Suppressor macrophage treated with lipopolysaccharide for 1 hour (primary cell): ENCODE data around the gene DDAH1.

ENCODE experiments used
- DNase-seq, 3 donors: peaks; one replicate each; pipeline ENCODE4 v3.0.0-alpha.2; 2020 to 2022

DDAH1 gene

DNA sequence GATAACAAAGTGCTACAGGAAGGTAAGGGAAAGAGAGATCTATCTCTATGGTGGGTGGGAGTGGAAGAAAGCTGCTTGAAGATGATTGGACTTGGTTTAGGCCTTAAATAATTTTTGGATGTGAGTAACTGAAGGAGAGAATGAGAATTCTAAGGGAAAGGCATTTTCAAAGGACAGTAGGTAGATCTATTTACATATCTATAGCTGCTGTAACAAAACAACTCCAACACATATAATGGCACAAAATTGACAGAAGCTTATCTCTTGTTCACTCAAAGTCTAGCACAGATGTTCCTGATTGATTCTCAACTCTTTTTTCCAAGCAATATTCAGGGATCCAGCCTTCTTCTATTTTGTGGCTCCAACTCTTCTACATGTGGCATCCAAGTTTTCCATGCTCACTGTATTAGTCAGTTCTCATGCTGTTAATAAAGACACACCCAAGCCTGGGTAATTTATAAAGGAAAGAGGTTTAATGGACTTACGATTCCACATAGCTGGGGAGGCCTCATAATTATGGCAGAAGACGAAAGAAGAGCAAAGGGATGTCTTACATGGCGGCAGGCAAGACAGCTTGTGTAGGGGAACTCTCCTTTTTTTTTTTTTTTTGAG is 3.1 kb upstream of the DDAH1 start:
- DNase-seq = no peak

DNA sequence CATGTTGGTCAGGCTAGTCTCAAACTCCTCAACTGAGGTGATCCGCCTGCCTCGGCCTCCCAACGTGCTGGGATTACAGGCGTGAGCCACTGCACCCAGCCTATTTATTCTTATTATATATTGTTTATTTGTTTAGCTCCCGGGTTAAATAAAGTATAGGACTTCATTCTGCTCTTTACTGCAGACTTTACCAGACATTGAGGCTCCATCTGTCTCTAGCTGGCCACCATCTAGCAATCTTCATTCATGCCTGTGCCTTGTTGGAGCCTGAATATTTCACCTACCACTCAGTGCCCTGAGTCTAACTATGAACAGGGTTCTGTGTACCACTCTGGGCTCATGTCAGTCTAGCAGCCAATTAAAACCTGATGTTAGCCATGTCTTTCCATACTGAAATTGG is 2.1 kb upstream of the DDAH1 start:
- DNase-seq = no peak

DNA sequence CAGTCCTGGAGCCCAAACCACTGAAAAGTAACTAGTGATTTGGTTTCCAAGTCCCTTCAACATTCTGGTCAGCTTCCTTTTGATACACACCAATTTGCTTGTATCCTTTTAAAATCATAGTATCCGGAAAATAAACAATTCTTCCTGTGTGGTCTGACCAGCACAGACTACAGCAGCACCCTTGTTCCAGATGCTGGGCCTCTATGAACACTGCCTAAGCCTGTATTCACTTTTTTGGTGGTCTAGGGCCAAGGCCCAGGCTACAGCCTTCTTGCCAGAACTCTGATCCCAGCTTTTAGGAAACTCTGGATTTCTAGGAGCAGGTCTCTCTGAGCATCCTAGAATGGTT is 801 bp upstream of the DDAH1 start:
- no peak for DNase-seq

DNA sequence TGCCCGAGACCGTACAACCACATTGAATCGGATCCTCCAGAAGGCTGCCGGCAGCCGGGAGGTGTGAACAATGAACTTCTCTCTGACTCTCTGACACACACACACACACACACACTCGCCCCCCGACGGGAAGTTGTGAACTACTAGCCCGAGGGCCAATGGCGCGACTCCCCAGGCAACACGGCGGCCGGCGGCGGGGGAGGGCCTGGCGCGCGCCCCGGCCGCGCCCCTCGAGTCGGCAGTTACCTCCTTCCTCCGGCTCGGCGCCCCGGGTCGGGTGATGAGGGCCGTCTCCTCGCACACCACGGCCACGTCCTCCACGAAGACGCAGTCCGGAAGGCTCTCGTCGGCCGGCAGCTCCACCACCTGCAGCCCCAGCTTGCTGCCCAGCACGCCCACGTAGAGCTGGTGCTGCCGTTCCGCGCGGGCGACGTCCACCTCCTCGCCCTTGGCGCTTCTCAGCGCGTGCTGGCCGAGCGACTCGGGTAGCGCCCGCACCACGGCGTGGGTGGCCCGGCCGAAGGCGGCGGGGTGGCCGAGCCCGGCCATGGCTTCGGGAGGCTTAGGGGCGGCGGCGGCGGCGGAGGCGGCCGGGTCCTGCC is 361 bp downstream of the DDAH1 start:
- DNase-seq = peak; percentile 43 to 65 (median 49)

DNA sequence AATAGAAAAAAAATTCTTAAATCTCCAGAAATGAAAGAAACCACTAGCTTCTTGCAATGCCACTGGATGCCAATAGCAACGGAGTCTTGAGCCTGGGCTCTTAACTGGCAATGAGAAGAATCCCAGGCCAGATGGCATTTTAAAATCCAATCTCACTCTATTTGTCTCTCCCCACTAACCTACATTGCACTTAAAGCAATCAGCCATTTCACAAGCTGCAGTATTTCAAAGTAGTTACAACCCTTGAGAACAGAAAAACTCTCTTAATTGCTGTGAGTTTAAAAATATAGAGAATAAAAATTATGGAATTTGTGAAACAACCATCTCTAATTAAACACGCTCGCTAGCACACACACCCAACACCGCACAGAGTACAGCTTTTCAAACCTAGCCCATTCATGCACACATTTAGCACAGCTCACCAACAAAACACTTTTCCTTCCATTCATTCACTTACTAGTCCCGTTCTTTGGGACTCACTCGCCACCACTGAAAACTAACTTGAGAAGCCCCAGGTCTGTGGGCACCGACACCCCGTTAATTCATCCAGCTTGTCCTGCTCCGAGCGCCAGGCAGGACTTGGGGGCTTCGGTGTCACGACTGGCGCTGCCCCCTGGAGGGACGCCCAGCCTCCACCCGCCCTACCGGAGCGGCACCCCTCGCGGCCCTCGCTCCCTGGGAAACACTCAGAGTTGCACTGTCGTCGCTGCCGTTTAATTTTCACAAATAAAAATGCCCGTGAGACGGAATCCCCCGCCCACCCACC is 1.0 kb downstream of the DDAH1 start:
- no peak for DNase-seq

DNA sequence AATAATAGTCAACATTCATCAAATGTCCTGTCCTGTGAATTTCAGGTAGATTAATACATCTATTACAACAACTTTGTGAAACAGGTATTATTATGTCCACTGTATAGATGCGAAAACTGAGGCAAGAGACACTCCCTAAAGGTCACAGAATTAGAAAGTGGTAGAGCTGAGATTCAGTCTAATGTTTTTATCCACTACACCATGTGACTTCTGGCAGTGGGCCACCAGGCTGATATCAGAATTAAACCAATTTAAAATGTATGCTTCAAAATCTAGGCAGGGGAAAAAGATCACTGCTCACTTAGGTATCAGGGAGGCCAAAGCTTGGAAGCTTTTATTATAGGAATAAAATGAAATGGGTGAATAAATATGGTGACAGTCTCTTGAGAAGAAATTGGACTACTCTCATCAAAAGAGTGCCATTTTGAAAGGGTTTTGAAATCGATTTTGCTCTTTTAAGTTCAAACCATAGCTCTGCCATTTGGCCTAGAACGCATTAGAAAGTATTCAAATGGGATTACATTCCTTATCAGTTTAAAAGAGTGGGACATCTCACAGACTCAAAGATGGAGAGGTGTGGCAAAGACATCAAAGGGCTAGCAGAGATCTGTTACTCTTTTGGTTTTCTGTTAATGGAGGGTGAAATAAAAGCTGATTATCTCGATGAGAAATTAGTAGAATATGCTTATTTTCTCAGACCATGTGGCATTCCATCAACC is 1.9 kb downstream of the DDAH1 start:
- DNase-seq = no peak

DNA sequence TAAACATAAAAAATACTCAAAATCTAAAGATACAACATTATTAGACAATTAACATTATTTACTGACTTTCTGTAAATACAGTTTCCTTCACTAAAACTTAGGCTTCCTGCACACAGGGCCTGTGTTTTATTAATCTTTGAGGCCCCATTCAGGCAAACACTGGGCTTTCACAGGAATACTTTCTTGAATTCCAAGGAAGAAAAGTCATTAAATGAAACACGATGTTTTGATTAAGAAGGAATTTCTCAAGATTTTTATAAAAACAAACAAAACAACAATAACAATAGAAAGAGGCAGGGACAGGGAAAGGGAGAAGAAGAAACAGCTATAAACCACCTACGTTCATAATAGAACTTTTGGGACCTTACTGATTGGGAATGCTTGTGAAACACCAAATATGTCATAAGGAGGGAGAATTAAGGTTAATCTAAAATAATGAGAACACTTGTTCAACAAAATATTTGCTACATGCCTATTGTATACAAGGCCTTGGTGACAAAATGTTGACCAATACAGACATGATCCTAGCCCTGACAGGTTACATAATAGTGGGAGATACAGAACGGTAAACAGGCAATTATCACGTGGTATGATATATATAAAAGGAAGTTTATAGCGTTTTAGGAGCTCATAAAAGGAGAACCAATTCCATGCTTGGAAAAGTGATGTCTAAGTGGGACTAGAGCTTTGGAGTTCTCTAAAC is 3.6 kb downstream of the DDAH1 start:
- DNase-seq = no peak

DNA sequence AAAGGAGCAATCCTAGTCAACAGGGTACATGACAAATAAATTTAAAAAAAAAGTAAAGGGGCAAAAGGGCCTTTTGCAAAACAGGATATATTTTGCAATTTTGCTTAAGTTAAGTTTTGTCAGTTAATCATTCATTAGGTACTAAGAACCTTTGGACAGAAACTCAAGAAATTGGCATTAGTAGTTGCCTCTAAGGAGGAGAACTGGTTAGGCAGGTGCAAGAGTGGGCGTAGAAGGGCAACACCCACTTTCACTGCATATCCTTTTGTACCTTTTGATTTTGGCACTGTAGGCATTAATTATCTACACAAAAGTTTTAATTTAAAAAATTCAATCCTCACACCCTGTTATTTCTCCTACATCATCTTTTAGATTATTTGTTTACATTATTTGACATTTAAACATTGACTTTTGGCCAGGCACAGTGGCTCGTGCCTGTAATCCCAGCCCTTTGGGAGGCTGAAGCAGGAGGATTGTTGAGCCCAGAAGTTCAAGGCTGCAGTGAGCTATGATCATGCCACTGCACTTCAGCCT is 4.3 kb downstream of the DDAH1 start:
- no peak for DNase-seq

DNA sequence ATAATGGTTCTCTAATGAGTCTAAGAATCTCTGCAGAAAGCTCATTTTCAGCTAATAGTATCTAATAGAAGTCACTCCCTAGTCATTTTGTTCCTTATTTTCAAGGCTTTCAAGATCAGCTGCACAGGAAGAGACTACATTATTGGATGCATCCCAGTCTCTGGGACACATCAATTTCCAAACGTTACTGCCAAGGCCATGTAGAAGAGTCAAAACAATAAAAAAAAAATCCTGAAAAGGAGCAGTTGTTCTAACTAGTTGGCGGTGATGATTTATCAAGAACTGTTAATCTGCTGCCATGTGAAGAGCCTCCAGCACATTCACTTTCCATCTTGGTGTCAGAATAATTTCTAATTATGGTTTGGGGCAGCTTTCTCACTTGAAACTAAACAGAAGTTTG is 5.7 kb downstream of the DDAH1 start:
- no peak for DNase-seq

DNA sequence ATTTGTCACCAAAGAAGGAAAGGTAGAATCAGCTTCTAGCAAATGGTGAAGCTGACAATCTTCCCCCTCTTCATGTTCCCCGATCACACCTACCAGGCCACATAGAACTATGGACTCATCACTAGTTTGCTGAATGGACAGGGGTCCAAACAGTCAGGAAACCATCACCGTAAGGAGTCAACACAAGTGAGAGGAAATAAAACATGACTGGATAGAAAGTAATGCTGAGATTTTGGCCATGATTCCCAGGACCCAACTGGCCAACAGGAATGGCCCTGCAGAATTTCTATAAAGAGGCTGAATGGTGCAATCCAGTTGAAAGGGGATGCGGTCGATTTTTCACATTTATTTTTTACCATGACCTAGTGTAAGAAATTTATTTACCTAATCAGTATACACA is 10.7 kb downstream of the DDAH1 start:
- DNase-seq = no peak

DNA sequence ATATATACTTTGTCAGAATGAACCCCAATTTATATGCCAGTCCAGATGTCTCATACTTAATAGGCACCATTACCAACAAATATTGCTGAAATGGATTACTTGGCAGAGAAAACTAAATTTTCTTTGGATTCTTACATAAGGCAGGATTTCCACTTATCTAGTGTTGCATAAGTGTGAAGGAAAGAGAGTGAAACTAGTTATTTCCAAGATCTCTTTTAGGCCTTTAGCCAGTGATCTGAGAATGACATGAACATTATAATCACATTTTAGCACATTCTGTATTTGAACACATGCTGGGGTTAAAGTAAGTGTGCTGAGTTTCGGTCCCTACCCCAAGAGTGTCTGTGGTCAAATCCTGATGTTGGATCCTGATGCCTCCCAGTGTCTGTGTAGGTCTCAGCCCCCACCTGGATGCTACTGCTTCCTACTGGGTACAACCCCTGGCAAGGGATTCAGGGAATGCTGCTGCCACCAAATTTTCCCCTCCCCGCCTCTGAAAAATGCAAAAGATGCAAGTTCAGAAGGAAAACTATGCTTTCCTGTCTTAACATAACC is 11.2 kb downstream of the DDAH1 start:
- DNase-seq = no peak

DNA sequence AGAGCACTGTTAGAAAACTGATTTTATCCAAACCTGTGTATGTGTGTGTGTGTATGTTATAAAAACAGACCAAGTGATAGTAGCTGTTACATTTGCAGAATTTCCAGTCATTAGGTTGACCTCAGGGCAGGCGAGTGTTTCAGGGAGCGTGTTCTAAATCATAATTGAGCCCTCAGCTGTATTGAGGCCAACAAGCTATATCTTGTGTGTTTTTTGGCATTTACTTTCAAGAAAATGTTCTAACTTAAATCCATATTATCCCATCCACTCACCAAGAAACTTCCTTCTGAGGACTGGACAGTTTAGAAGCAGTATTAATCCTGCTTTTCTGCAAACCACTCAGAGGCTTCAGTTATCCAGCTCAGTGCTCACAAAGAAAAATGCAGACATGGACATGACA is 12.0 kb downstream of the DDAH1 start:
- no peak for DNase-seq

DNA sequence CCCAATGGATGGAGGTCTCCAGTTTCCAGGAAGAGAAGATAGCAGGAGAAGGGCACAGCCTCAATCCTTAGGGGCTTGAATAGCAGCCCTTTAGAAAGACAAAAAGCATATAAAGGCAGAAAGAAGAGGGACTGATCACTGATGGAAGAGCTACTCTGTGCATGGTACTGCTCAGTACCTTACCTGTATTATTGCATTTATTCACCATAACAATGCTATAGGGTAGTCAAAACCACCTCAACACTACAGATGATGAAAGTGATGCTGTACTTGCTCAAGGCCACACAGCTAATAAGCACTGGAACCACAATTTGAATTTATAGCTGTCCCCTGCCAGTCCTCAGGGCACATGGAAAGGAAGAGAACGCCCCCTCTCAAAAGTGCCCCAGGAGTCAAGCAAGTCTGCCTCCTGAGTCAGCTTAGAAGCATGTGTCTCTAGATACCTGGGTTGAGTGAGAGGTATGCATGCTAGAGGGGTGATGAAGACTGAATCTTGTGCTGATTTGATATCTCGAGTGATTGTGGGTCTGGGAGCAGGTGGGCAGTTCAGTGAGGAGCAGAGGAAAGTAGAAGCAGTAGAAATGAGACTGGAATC is 13.6 kb downstream of the DDAH1 start:
- DNase-seq = no peak

DNA sequence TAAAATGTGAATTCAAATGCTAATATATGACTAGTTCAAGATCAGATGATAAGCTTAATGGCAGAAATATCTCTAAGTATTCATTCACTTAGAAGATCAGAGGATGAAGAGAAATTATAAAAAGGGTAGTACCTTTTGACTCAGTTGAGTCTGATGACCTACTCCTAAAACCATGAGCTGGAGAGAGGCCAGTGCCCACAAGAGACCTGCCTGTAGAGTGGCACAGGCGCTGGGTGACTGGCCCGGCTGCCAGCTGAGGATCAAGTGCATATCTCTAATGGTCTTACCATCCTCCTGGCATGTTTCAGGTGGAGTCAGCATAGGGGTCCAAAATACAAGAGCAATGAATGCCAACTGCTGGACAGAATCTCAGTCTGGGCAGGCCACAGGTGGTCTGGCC is 14.1 kb downstream of the DDAH1 start:
- DNase-seq = no peak

DNA sequence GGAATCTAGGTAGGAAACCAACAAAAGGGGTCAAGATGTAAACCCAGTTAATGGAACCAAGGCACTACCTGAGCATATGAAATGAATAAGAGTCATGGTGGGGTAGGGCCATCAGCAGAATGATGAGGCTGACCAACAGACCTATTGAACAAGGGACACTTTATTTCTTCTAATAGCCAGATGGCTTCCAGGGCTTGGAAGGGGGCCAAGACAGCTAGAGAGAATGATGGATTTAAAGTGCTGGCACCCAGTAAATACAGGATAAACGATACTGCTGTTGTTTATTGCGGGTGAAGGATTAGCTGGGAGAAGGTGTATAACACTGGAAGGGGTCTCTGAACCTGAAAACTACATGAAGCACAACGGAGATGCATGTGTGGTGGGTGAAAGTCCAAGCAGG is 15.6 kb downstream of the DDAH1 start:
- no peak for DNase-seq

DNA sequence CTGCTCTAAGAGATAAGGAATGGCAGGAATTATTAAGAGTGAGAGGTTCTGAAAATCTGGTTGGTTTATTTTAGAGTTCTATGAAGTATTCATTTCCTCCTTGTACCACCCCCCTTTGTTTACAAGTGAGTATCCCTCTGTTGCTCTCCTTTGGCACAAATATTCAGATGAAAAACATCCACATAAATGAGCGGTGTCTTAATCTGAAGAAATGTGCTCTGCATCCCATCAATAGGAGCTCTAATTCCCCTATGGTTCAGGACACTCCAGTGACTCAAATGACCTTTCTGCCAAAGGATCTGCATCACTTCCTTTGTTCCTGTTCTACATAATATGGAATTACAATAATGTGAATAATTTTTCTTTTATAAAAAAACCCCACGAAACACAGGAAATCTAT is 16.6 kb downstream of the DDAH1 start:
- no peak for DNase-seq

DNA sequence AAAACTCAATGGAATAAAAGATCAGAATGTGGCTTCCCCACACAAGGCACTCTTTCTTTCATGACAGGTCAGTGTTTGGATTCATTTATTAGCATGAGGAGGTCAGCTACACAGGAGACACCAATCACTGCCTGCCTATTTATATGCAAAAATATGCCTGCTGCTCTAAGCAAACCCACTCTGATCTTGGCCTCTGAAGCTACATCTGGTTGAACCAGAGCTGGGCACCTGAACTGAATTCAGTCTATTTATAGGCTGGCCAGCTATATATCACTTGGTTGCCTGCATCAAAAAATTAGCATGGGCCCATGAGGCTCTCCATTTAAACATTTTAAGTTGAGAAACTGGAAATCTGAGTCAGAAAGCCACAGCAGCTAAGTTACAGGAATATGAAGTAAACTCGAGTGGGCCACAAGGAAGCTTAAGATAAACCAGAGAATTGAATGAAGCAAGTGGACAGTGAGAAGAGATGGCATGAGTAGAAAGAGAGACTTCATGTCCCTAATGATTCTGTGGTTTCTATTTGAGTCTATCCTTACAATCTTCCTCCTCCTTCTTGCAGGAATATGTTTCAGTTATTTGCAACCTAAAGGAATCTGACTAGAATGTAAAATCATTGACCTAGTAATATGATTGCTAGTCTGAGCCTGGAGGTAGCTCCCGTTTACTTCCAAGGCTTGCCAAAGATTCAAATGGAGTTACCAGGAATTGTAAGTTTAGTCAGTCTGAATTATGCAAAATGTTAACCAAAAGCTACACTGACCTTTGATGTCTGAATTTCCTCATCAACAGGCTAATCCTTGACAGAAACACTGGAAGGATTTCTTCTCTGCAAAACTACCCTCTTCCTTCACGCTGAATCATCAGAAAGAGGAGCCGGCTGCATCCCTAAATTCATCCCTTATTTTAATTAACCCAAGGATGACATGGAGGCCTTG is 17.7 kb downstream of the DDAH1 start:
- no peak for DNase-seq

DNA sequence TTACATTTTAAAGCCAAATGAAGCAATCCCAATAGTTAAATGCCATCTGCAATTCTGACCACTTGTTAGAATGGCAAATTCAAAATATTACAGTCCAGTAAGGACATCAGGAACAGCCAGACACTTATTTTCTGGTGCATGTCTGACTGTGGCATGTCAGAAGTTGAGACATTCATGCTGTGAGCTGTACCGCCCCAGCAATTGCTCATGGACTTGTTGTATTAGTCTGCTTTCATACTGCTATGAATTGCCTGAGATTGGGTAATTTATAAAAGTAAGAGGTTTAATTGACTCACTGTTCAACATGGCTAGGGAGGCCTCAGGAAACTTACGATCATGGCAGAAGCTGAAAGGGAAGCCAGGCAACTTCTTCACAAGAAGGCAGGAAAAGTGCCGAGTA is 19.1 kb downstream of the DDAH1 start:
- DNase-seq = no peak

DNA sequence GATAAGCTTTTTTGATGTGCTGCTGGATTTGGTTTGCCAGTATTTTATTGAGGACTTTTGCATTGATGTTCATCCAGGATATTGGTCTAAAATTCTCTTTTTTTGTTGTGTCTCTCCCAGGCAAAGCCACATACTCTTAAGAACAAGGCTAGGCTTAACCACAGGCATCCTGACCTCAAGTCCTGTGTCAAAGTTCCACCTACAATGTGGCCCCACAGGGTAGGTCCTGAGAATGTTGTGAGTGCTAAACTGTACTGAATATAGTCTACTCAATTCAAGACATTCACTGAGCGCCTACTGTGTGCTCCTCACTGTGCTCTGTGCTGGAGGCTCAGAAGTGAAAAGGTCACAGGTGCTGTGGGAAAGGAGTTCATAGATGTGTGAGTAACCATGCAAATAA is 20.6 kb downstream of the DDAH1 start:
- DNase-seq = no peak

DNA sequence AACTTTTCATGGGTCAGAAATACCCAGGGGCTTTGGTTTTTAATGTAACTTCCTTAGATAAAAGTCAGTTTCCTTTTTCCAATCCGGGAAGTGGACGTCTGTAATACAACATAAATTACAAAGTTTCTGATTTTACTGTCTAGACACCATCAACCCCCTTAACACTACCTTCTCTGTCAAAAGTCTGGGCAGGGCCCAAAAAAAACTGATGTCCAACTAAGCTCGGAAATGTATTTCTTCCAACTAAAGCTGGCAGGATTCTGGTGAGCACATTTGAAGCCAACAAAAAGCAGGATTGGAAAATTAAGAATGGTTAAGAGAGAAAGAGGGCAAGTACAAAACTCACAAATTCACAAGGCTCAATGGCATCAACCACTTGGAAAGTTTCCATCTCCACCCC is 24.3 kb downstream of the DDAH1 start:
- DNase-seq = no peak

DNA sequence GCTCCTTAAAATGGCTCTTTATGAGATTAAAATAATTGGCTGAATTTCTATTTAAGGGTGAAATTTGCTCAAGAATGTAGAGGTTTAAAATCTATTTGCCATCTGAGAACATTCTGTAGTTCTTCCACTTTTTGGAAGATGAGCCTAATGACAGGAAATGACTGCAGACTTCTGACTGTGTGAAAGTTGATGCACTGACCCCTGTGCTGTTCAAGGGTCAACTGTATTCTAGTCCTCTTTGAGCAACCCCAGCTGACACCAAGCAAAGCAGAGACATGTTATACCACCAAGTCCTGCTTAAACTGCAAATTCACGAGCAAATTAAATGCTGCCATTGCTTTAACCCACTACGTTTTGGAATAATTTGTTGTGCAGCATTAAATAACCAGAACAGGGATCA is 26.6 kb downstream of the DDAH1 start:
- no peak for DNase-seq
